LNCAP (cell line): ENCODE data around the gene GNA14.

Experiments used
- TF ChIP-seq, protein P1 (sequence below): fragments of 450-650 bp; IDR thresholded peaks from 2 replicates; pipeline ENCODE4 v1.5.1; 2017; ENCODE audit warnings: mild to moderate bottlenecking

Gene GNA14

DNA sequence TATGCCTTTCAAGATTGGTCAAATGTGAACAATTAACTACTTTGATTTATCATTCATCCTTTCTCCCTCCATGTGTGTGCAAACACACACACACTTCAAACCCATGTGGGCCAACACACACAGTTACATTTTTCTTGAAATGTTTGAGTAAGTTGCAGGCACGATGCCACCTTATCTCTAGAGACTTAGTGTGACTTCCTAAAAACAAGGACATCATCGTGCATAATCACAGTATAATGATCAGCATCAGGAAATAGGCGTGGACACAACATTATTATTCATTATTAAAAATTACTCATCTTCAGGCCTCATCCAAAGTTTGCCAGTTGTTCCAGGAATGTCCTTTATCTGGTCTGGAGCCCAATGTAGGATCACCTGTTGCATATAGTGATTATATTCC, 209.5 kb downstream of the GNA14 start:
- TF ChIP-seq, protein P1, sequence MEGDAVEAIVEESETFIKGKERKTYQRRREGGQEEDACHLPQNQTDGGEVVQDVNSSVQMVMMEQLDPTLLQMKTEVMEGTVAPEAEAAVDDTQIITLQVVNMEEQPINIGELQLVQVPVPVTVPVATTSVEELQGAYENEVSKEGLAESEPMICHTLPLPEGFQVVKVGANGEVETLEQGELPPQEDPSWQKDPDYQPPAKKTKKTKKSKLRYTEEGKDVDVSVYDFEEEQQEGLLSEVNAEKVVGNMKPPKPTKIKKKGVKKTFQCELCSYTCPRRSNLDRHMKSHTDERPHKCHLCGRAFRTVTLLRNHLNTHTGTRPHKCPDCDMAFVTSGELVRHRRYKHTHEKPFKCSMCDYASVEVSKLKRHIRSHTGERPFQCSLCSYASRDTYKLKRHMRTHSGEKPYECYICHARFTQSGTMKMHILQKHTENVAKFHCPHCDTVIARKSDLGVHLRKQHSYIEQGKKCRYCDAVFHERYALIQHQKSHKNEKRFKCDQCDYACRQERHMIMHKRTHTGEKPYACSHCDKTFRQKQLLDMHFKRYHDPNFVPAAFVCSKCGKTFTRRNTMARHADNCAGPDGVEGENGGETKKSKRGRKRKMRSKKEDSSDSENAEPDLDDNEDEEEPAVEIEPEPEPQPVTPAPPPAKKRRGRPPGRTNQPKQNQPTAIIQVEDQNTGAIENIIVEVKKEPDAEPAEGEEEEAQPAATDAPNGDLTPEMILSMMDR: no peak

DNA sequence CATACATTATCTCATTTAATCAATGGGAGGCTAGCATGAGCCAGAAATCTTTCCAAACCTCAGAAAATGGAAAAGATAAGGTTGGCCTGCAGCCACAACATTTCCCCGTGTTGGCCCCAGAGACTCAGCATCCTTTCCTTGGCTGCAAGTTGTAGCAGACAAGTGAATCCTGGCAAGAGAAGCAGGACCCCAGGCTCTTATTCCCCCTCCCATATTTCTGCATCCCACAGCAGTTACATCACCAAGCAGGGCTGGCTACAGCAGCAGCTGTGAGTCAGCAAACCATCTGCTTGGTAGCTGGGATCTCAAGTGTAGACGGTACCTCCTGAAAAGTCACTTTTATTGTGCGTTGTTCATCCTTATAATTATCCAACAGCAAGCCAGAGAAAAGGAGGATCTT, 212.4 kb downstream of the GNA14 start:
- TF ChIP-seq, protein P1: no peak

DNA sequence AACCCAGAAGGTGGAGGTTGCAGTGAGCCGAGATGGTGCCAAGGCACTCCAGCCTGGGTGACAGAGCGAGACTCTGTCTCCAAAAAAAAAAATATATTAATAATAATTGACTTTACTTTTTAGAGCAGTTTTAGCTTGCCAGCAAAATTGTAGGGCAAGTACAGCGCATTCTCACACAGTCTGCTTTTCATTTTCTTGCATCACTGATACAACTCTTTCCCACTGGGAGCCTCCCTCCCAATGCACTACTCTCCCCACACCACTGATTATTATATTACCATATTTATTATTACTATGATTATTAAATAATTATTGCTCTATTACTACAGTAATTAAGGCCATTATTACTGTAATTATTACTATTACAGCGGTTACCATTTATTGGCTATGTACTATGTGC, 212.8 kb downstream of the GNA14 start:
- TF ChIP-seq, protein P1: no peak

DNA sequence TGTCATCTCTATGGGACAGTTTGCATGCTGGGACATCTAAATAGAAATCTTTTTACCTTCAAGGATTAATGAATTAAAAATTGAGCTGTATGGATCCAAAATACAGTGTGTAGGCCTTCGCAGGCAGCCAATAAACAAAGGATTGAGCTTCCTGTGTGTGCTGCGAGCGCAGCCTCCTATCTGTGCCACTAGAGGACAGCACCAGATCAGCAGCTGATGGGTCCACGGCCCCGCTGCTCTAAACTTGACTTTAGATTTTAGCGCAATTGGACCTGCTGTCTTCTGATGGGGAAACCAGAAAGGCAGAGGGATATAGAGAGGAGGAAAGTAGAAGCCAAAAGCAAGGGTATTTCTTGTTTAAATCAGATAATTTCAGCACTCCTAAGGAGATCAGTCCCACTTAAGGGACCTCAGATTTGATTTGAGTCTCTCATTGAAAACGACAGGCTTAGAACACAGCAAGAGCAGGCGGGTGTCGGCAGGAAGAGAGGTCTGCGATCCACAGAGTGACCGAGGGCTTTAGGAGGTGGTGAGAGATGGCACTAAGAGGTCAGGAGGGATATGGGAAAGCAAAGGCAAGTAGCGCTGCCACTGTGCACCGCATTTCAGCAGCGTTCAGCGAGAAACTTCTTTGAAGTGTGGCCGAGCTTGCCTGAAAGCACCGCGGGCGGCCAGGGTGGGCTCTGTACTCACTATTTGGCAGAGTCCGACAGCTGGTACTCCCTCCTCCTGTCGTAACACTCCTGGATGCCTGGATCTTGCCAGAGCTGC, 214.3 kb downstream of the GNA14 start:
- TF ChIP-seq, protein P1: peak; percentile 100

DNA sequence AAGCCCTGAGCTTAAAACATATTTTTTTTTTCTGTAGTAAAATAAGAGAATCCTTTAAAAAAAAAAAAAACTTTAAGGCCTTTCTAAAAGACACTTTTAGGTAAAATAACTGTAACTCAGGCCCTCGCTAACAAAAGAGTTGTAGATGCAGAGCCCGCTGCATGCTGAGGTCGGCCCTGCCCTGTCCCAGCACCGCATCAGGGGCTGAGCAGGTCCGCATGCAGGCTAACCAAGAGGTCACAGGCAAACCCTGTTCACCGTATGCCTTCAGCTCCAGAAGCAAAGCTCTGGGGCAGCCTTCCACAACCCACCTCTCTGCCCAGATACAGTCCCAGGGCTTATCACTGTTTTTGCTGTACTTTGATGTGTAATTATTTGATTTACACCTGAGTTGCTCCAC, 216.1 kb downstream of the GNA14 start:
- TF ChIP-seq, protein P1: no peak

- TF ChIP-seq, protein P1: no peak
Observed at GRCh38 chr9:77429928-77430327, 218.2 kb downstream of the GNA14 start.

DNA sequence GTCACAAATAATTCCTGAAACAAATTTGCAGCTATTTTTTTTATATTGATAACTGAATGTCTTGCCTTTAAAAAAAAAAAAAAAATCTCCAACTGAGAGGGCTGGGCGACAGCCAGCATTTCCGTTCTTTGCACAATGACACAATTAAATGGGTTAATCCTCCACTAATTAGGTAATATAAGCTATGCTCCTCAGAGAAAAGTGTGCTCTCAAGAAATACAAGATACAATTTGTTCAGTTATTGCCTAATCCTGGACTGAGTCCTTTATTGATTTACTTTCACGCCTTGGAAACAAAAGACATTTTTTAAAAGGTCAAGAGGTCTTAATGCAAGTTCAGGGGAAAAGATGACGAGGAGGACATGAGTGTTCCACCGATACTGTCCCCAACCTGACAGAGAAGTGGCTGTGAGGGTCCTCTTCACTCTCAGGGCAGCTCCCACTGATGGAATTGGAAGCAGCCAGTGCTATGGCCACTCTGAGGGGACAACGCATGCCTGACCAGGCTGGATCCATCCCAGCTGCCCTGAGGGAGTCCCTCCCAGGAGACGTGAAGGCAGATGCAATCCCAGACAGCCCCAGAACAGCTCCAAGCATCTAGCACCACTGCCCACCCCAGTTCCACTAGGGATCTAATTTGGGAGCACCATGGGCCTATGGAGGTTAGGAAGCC, 220.7 kb downstream of the GNA14 start:
- TF ChIP-seq, protein P1: no peak
